Measurements from ENCODE around the gene FAM222B.

The FAM222B gene

GRCh38 chr17:28750178-28751047 lies 92.2 kb downstream of the FAM222B start:
- no peak overlapping the region for H3K4me3 ChIP-seq (replicated peaks; ENCODE audit: low read depth, low read length)
- TF ChIP-seq CTCF (IDR thresholded peaks at IDR 0.05; ENCODE audit: low read length, missing control alignments) = peak; percentile 14
- DNase-seq (ENCODE audit: low read depth) = peak; percentile 95

- H3K4me3 ChIP-seq (replicated peaks; ENCODE audit: low read depth, low read length) = no peak overlapping the region
- no peak for TF ChIP-seq CTCF (IDR thresholded peaks at IDR 0.05; ENCODE audit: low read length, missing control alignments)
- DNase-seq (ENCODE audit: low read depth) = no peak
These were observed 92.9 kb downstream of the FAM222B start for GRCh38 chr17:28749516-28750177.

- no peak overlapping the region for H3K4me3 ChIP-seq (replicated peaks; ENCODE audit: low read depth, low read length)
- no peak for TF ChIP-seq CTCF (IDR thresholded peaks at IDR 0.05; ENCODE audit: low read length, missing control alignments)
These were observed 93.6 kb downstream of the FAM222B start for GRCh38 chr17:28748852-28749515.

GRCh38 chr17:28747801-28748750 lies 94.5 kb downstream of the FAM222B start:
- no peak overlapping the region for H3K4me3 ChIP-seq (replicated peaks; ENCODE audit: low read depth, low read length)
- DNase-seq (ENCODE audit: low read depth) = no peak
- no peak for TF ChIP-seq CTCF (IDR thresholded peaks at IDR 0.05; ENCODE audit: low read length, missing control alignments)

More at GRCh38 chr17:28748852-28749515, 93.6 kb downstream of the FAM222B start:
- no peak for DNase-seq (ENCODE audit: low read depth)

GRCh38 chr17:28747051-28747691 lies 95.4 kb downstream of the FAM222B start:
- TF ChIP-seq CTCF (IDR thresholded peaks at IDR 0.05; ENCODE audit: low read length, missing control alignments) = no peak
- DNase-seq (ENCODE audit: low read depth) = no peak
- H3K4me3 ChIP-seq (replicated peaks; ENCODE audit: low read depth, low read length) = no peak overlapping the region

GRCh38 chr17:28746611-28747050 lies 96.0 kb downstream of the FAM222B start:
- no peak for TF ChIP-seq CTCF (IDR thresholded peaks at IDR 0.05; ENCODE audit: low read length, missing control alignments)
- DNase-seq (ENCODE audit: low read depth) = no peak
- peak overlapping the region; percentile 94 for H3K4me3 ChIP-seq (replicated peaks; ENCODE audit: low read depth, low read length)
